ENCODE data around the gene GDF10.

DNA sequence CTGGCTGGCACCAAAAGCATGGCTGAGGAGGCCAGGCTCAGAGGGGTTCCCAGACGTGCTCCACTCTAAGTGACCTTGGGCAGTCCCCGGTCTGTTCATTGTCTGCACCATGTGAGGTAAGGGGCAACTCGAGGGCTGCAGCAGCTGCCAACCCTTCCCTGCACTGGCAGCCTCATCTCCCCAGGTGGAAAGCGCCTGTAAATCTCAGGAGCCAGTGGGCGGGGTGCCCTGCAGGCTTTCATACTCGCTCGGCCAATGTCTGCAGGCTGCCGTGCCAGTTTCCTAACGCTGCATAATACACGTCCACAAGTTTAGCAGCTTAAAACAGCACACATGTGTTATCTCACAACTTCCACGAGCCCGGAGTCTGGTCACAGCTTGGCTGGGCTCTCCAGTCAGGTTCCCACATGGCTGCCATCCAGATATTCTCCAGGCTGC, 12.6 kb upstream of the GDF10 start:
- TF ChIP-seq, protein P1, sequence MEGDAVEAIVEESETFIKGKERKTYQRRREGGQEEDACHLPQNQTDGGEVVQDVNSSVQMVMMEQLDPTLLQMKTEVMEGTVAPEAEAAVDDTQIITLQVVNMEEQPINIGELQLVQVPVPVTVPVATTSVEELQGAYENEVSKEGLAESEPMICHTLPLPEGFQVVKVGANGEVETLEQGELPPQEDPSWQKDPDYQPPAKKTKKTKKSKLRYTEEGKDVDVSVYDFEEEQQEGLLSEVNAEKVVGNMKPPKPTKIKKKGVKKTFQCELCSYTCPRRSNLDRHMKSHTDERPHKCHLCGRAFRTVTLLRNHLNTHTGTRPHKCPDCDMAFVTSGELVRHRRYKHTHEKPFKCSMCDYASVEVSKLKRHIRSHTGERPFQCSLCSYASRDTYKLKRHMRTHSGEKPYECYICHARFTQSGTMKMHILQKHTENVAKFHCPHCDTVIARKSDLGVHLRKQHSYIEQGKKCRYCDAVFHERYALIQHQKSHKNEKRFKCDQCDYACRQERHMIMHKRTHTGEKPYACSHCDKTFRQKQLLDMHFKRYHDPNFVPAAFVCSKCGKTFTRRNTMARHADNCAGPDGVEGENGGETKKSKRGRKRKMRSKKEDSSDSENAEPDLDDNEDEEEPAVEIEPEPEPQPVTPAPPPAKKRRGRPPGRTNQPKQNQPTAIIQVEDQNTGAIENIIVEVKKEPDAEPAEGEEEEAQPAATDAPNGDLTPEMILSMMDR (IDR thresholded peaks at IDR 0.05): no peak
- no peak for TF ChIP-seq POLR2AphosphoS5 (IDR thresholded peaks at IDR 0.05)
- TF ChIP-seq POLR2A (IDR thresholded peaks at IDR 0.05): no peak
